Measurements from ENCODE around the gene JKAMP. TPM values are rescaled to one million over a fixed set of nuclear protein-coding genes. Genes with fewer than 3 reads are reported as not detected.

The JKAMP gene
- total RNA-seq, 2 donors from 2014 or later, result 26.6 to 34.0 TPM

GRCh38 chr14:59540852-59541251 is 56.5 kb downstream of the JKAMP start:
- H3K27me3 ChIP-seq, result no peaks in the 10 kb centered on the region
- no peaks in the 10 kb centered on the region for H3K36me3 ChIP-seq
- intact Hi-C loops (cut with DNase I), result no loop called here
- no peaks in the 10 kb centered on the region for H3K9me3 ChIP-seq
- H3K4me1 ChIP-seq, result no peaks in the 10 kb centered on the region
- H3K9ac ChIP-seq (ENCODE audit: low read depth in 2 of 2, low read length in 2 of 2), result no peak overlapping the region
- no peak for DNase-seq
- H3K4me3 ChIP-seq, result no peak overlapping the region
- TF ChIP-seq, protein P1, sequence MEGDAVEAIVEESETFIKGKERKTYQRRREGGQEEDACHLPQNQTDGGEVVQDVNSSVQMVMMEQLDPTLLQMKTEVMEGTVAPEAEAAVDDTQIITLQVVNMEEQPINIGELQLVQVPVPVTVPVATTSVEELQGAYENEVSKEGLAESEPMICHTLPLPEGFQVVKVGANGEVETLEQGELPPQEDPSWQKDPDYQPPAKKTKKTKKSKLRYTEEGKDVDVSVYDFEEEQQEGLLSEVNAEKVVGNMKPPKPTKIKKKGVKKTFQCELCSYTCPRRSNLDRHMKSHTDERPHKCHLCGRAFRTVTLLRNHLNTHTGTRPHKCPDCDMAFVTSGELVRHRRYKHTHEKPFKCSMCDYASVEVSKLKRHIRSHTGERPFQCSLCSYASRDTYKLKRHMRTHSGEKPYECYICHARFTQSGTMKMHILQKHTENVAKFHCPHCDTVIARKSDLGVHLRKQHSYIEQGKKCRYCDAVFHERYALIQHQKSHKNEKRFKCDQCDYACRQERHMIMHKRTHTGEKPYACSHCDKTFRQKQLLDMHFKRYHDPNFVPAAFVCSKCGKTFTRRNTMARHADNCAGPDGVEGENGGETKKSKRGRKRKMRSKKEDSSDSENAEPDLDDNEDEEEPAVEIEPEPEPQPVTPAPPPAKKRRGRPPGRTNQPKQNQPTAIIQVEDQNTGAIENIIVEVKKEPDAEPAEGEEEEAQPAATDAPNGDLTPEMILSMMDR (IDR thresholded peaks at IDR 0.05), result no peak
- H3K27ac ChIP-seq, result no peak overlapping the region

- TF ChIP-seq, protein P1 (IDR thresholded peaks at IDR 0.05), result no peak
These were observed 57.4 kb downstream of the JKAMP start for GRCh38 chr14:59541731-59542130.

GRCh38 chr14:59543873-59544272 is 59.6 kb downstream of the JKAMP start:
- intact Hi-C loops (cut with DNase I), result no loop called here
- Histone ChIP-seq H3K9me3 (no peaks in the 10 kb centered on the region), H3K27ac (no peak overlapping the region), H3K4me3 (no peak overlapping the region), H3K27me3 (no peaks in the 10 kb centered on the region), H3K4me1 (no peaks in the 10 kb centered on the region), H3K36me3 (no peaks in the 10 kb centered on the region), H3K9ac (ENCODE audit: low read depth in 2 of 2, low read length in 2 of 2) (no peak overlapping the region)
- TF ChIP-seq, protein P1 (IDR thresholded peaks at IDR 0.05), result no peak
- no peak for DNase-seq

More at GRCh38 chr14:59541731-59542130, 57.4 kb downstream of the JKAMP start:
- Histone ChIP-seq H3K9me3 (no peaks in the 10 kb centered on the region), H3K4me1 (no peaks in the 10 kb centered on the region), H3K36me3 (no peaks in the 10 kb centered on the region), H3K9ac (ENCODE audit: low read depth in 2 of 2, low read length in 2 of 2) (no peak overlapping the region), H3K27ac (no peak overlapping the region), H3K27me3 (no peaks in the 10 kb centered on the region), H3K4me3 (no peak overlapping the region)
- DNase-seq, result no peak
- intact Hi-C loops (cut with DNase I), result no loop called here

DNA sequence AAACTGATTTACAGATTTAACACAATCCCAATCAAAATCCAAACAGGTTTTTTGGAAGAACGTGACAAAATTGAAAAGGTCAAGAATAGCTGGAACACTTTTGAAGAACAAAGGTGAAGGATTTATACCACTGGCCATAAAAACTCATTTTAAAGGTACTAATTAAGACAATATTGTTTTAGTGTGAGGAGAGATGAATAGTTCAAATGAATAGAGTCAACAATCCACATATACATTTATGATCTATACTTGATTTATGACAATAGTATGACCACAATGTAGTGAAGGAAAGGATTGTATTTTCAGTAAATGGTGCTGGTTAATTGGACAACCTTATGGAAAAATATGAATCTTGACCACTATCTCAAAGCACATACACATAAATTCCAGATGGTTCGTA is 63.0 kb downstream of the JKAMP start:
- intact Hi-C loops (cut with DNase I), result no loop called here
- H3K27me3 ChIP-seq, result no peaks in the 10 kb centered on the region

More for the DNA sequence above, 63.0 kb downstream of the JKAMP start:
- H3K4me3 ChIP-seq, result no peak overlapping the region
- no peak overlapping the region for H3K27ac ChIP-seq
- no peaks in the 10 kb centered on the region for H3K4me1 ChIP-seq
- no peak for DNase-seq
- H3K9me3 ChIP-seq, result no peaks in the 10 kb centered on the region
- no peaks in the 10 kb centered on the region for H3K36me3 ChIP-seq
- H3K9ac ChIP-seq (ENCODE audit: low read depth in 2 of 2, low read length in 2 of 2), result no peak overlapping the region
- TF ChIP-seq, protein P1 (IDR thresholded peaks at IDR 0.05), result no peak

Other genes with a start within 250 kb of the JKAMP start
- gene GPR135, start 19.1 kb upstream of the JKAMP start, total RNA-seq, result 1 to 10 TPM in 1 of 2 donors, under 1 TPM in 1; 0.61 to 1.4 TPM
- gene L3HYPDH, start 109 bp upstream of the JKAMP start, total RNA-seq, result 10 to 100 TPM in 1 of 2 donors, 1 to 10 TPM in 1; 8.7 to 10.2 TPM
- gene CCDC175, start 92.3 kb downstream of the JKAMP start, total RNA-seq, result under 1 TPM; 0.27 to 0.32 TPM